ENCODE data around the gene SNX10.

SNX10 gene

GRCh38 chr7:26356929-26357798, 65.5 kb downstream of the SNX10 start:
- POLR2A ChIA-PET: no interaction called here
- TF ChIP-seq SP1 (IDR thresholded peaks at IDR 0.05): no peak
- no peak for TF ChIP-seq TARDBP (IDR thresholded peaks at IDR 0.05)

GRCh38 chr7:26357799-26358151, 66.1 kb downstream of the SNX10 start:
- CTCF ChIA-PET: no interaction called here

More at GRCh38 chr7:26356929-26357798, 65.5 kb downstream of the SNX10 start:
- no peak for DNase-seq (ENCODE audit: extremely low spot score)
- CTCF ChIA-PET: no interaction called here

GRCh38 chr7:26360650-26361049, 69.0 kb downstream of the SNX10 start:
- DNase-seq (ENCODE audit: extremely low spot score): no peak
- ChIA-PET CTCF (interaction anchor here (0.7 kb wide), 1 partner anchor 9 kb away, joined by 3 read pairs; no protein-coding TSS in a partner anchor), POLR2A (no interaction called here)
- TF ChIP-seq FOXA1 (IDR thresholded peaks at IDR 0.05) (no peak), FOXM1 (IDR thresholded peaks at IDR 0.05; ENCODE audit: borderline replicate concordance) (no peak), HDGF (IDR thresholded peaks at IDR 0.05; ENCODE audit: borderline replicate concordance) (no peak), L3MBTL2 (conservative IDR thresholded peaks at IDR 0.05) (no peak), LEF1 (IDR thresholded peaks at IDR 0.05; ENCODE audit: borderline replicate concordance) (no peak), CTBP1 (IDR thresholded peaks at IDR 0.05; ENCODE audit: borderline replicate concordance) (no peak), SP1 (IDR thresholded peaks at IDR 0.05) (no peak), ELF4 (IDR thresholded peaks at IDR 0.05) (no peak), ZNF384 (IDR thresholded peaks at IDR 0.05) (no peak), SUZ12 (IDR thresholded peaks at IDR 0.05) (no peak), ARNT (IDR thresholded peaks at IDR 0.05) (no peak), FOXK2 (IDR thresholded peaks at IDR 0.05) (no peak), NFRKB (IDR thresholded peaks at IDR 0.05) (no peak), BHLHE40 (IDR thresholded peaks at IDR 0.05; ENCODE audit: borderline replicate concordance) (no peak), PKNOX1 (IDR thresholded peaks at IDR 0.05) (no peak), TARDBP (IDR thresholded peaks at IDR 0.05) (no peak)

More at GRCh38 chr7:26357799-26358151, 66.1 kb downstream of the SNX10 start:
- DNase-seq (ENCODE audit: extremely low spot score): no peak
- TF ChIP-seq PKNOX1 (IDR thresholded peaks at IDR 0.05): no peak
- no peak for TF ChIP-seq HDGF (IDR thresholded peaks at IDR 0.05; ENCODE audit: borderline replicate concordance)
- TF ChIP-seq ARNT (IDR thresholded peaks at IDR 0.05): no peak
- no peak for TF ChIP-seq SP1 (IDR thresholded peaks at IDR 0.05)
- POLR2A ChIA-PET: no interaction called here

- POLR2A ChIA-PET: no interaction called here
- CTCF ChIA-PET: interaction anchor here (1.2 kb wide), 1 partner anchor 469 kb away, joined by 3 read pairs; no protein-coding TSS in a partner anchor
Observed at GRCh38 chr7:26361637-26362036, 70.0 kb downstream of the SNX10 start.

GRCh38 chr7:26363465-26363864, 71.8 kb downstream of the SNX10 start:
- ChIA-PET POLR2A (no interaction called here), CTCF (interaction anchor here (0.9 to 2.2 kb wide), 3 partner anchors 11 to 304 kb away, joined by 3 to 7 read pairs (median 3); no protein-coding TSS in a partner anchor)
- TF ChIP-seq SUZ12 (IDR thresholded peaks at IDR 0.05) (no peak), ARNT (IDR thresholded peaks at IDR 0.05) (no peak), BHLHE40 (IDR thresholded peaks at IDR 0.05; ENCODE audit: borderline replicate concordance) (no peak), ELF4 (IDR thresholded peaks at IDR 0.05) (no peak), L3MBTL2 (conservative IDR thresholded peaks at IDR 0.05) (no peak), NFRKB (IDR thresholded peaks at IDR 0.05) (no peak), PKNOX1 (IDR thresholded peaks at IDR 0.05) (no peak), ZNF384 (IDR thresholded peaks at IDR 0.05) (no peak), LEF1 (IDR thresholded peaks at IDR 0.05; ENCODE audit: borderline replicate concordance) (no peak), FOXM1 (IDR thresholded peaks at IDR 0.05; ENCODE audit: borderline replicate concordance) (no peak), FOXA1 (IDR thresholded peaks at IDR 0.05) (no peak), CTBP1 (IDR thresholded peaks at IDR 0.05; ENCODE audit: borderline replicate concordance) (no peak), TARDBP (IDR thresholded peaks at IDR 0.05) (no peak), SP1 (IDR thresholded peaks at IDR 0.05) (no peak), HDGF (IDR thresholded peaks at IDR 0.05; ENCODE audit: borderline replicate concordance) (no peak), FOXK2 (IDR thresholded peaks at IDR 0.05) (no peak)
- no peak for DNase-seq (ENCODE audit: extremely low spot score)

More at GRCh38 chr7:26361637-26362036, 70.0 kb downstream of the SNX10 start:
- TF ChIP-seq PKNOX1 (IDR thresholded peaks at IDR 0.05) (no peak), FOXM1 (IDR thresholded peaks at IDR 0.05; ENCODE audit: borderline replicate concordance) (no peak), L3MBTL2 (conservative IDR thresholded peaks at IDR 0.05) (no peak), FOXK2 (IDR thresholded peaks at IDR 0.05) (no peak), TARDBP (IDR thresholded peaks at IDR 0.05) (no peak), ARNT (IDR thresholded peaks at IDR 0.05) (no peak), SP1 (IDR thresholded peaks at IDR 0.05) (no peak), LEF1 (IDR thresholded peaks at IDR 0.05; ENCODE audit: borderline replicate concordance) (no peak), ZNF384 (IDR thresholded peaks at IDR 0.05) (no peak), NFRKB (IDR thresholded peaks at IDR 0.05) (no peak), BHLHE40 (IDR thresholded peaks at IDR 0.05; ENCODE audit: borderline replicate concordance) (no peak), SUZ12 (IDR thresholded peaks at IDR 0.05) (no peak), HDGF (IDR thresholded peaks at IDR 0.05; ENCODE audit: borderline replicate concordance) (no peak), FOXA1 (IDR thresholded peaks at IDR 0.05) (no peak), ELF4 (IDR thresholded peaks at IDR 0.05) (no peak), CTBP1 (IDR thresholded peaks at IDR 0.05; ENCODE audit: borderline replicate concordance) (no peak)
- no peak for DNase-seq (ENCODE audit: extremely low spot score)

Measured in HEK293T (cell line).